GM21529 (cell line): ENCODE measurements around the gene METTL1.
A peak's percentile ranks its signal among the peaks of the same experiment; 100 is the strongest.
"Not testable (repeated sequence)": the region's sequence is repeated elsewhere in the genome, so short reads cannot be mapped to it uniquely, and the experiment has no call there.

Experiments
- ATAC-seq: cut with Tn5 transposase; IDR thresholded peaks from one replicate; pipeline ENCODE4 v1.9.1; 2021; ENCODE audit not compliant: unreplicated experiment

METTL1 gene

GRCh38 chr12:57771873-57772428, at the start of gene METTL1:
TSS of gene METTL1 (minus strand) at chr12:57772105. CDS start at chr12:57772083, 22 bp downstream.
- ATAC-seq: peak; percentile 77

GRCh38 chr12:57821015-57821414, 49.1 kb upstream of the METTL1 start:
- not testable (repeated sequence) for ATAC-seq

GRCh38 chr12:57820119-57820518, 48.2 kb upstream of the METTL1 start:
- ATAC-seq: not testable (repeated sequence)

GRCh38 chr12:57817990-57818331, 46.1 kb upstream of the METTL1 start:
- ATAC-seq: not testable (repeated sequence)

- ATAC-seq: no peak
Observed at GRCh38 chr12:57817261-57817989, 45.5 kb upstream of the METTL1 start.

- ATAC-seq: no peak
Observed at GRCh38 chr12:57816855-57817151, 44.9 kb upstream of the METTL1 start.

- ATAC-seq: no peak
Observed at GRCh38 chr12:57816001-57816854, 44.3 kb upstream of the METTL1 start.

- no peak for ATAC-seq
Observed at GRCh38 chr12:57815177-57816000, 43.5 kb upstream of the METTL1 start.

- no peak for ATAC-seq
Observed at GRCh38 chr12:57813971-57814772, 42.3 kb upstream of the METTL1 start.

GRCh38 chr12:57813111-57813970, 41.4 kb upstream of the METTL1 start:
- no peak for ATAC-seq

GRCh38 chr12:57811028-57811755, 39.3 kb upstream of the METTL1 start:
- no peak for ATAC-seq

GRCh38 chr12:57810450-57810849, 38.5 kb upstream of the METTL1 start:
- no peak for ATAC-seq

GRCh38 chr12:57809425-57809824, 37.5 kb upstream of the METTL1 start:
- no peak for ATAC-seq

- ATAC-seq: no peak
Observed at GRCh38 chr12:57808351-57808750, 36.4 kb upstream of the METTL1 start.

- no peak for ATAC-seq
Observed at GRCh38 chr12:57807285-57807684, 35.4 kb upstream of the METTL1 start.

GRCh38 chr12:57806677-57807076, 34.8 kb upstream of the METTL1 start:
- no peak for ATAC-seq

- no peak for ATAC-seq
Observed at GRCh38 chr12:57803319-57803893, 31.5 kb upstream of the METTL1 start.

- ATAC-seq: no peak
Observed at GRCh38 chr12:57802607-57803006, 30.7 kb upstream of the METTL1 start.
